Smooth muscle cell (in vitro differentiated cells): ENCODE measurements around the gene PRRC2B. TPM values are rescaled to one million over a fixed set of nuclear protein-coding genes. Genes with fewer than 3 reads are reported as not detected.

Source experiments
- polyA plus RNA-seq: library from polyadenylated mRNA; unstranded; fragments of >200 nt; fragmentation: Nextera tagmentation; extraction: Ambion mirVana; gene quantifications from 2 replicates; pipeline ENCODE4 v1.2.1, GENCODE V29; 2016
- small RNA-seq: library from RNA; depleted of rRNA; stranded (forward); fragments of <200 nt; gene quantifications from one replicate; pipeline ENCODE3, GENCODE V24; 2014
- total RNA-seq: library from RNA; depleted of rRNA; stranded (reverse); fragments of >200 nt; gene quantifications from 2 replicates; pipeline ENCODE4 v1.2.3, GENCODE V29; 2014

Gene PRRC2B
- total and polyA plus RNA-seq, 2 experiments from 2014 or later, result 38.6 to 97.2 TPM

Small RNA genes within 50 kb of the gene (small RNA-seq; reads per million reads assigned to genes)
- gene SNORD62A, result 0.79 reads per million, percentile 26 among the genes with 10 or more reads in this experiment
- 1.7 reads per million, percentile 41 among the genes with 10 or more reads in this experiment for gene SNORD62B

Other genes with a start within 250 kb of the PRRC2B start
- 3.6 and 5.5 TPM in 2 replicates for gene FAM78A, start 117.6 kb upstream of the PRRC2B start, total RNA-seq
- gene FAM78A, start 117.6 kb upstream of the PRRC2B start, polyA plus RNA-seq, result 3.3 and 4.2 TPM in 2 replicates
- gene PLPP7, start 104.4 kb upstream of the PRRC2B start, total RNA-seq, result 0.94 and 4.2 TPM in 2 replicates
- gene PLPP7, start 104.4 kb upstream of the PRRC2B start, polyA plus RNA-seq, result 0.70 and 3.3 TPM in 2 replicates
- 11.8 and 14.6 TPM in 2 replicates for gene POMT1, start 108.8 kb downstream of the PRRC2B start, total RNA-seq
- gene POMT1, start 108.8 kb downstream of the PRRC2B start, polyA plus RNA-seq, result 15.2 and 23.6 TPM in 2 replicates
- gene UCK1, start 137.2 kb downstream of the PRRC2B start, total RNA-seq, result 9.7 and 13.6 TPM in 2 replicates
- gene UCK1, start 137.2 kb downstream of the PRRC2B start, polyA plus RNA-seq, result 18.7 and 20.2 TPM in 2 replicates
- not detected in 2 replicates for gene PRRT1B, start 151.4 kb downstream of the PRRC2B start, total RNA-seq
- not detected in 2 replicates for gene PRRT1B, start 151.4 kb downstream of the PRRC2B start, polyA plus RNA-seq